Upper lobe of left lung (tissue), 6 donors: ENCODE measurements around the gene DHRS1. TPM values are rescaled to one million over a fixed set of nuclear protein-coding genes. Genes with fewer than 3 reads are reported as not detected.
"Not testable (repeated sequence)": the region's sequence is repeated elsewhere in the genome, so short reads cannot be mapped to it uniquely, and the experiment has no call there.

Experiments
- ATAC-seq, 2 donors: fragments of 200-7000 bp; cut with Tn5 transposase; one replicate each; pipeline ENCODE4 v1.9.1; 2022; ENCODE audit warnings: mild to moderate bottlenecking in 2 of 2, moderate library complexity in 2 of 2; ENCODE audit not compliant: low FRiP score in 2 of 2
- DNase-seq, 2 donors: peaks; one replicate each; pipeline ENCODE4 v3.0.0-alpha.2; 2019 to 2020
- H3K27ac ChIP-seq, 4 donors: fragments of 200-600 bp; sonication (generic); one replicate each; pipeline ENCODE4 v1.5.1; 2016 to 2019
- H3K27me3 ChIP-seq, 4 donors: fragments of 200-600 bp; sonication (generic); one replicate each; pipeline ENCODE4 v1.5.1; 2017 to 2019
- H3K36me3 ChIP-seq, 4 donors: fragments of 200-600 bp; sonication (generic); one replicate each; pipeline ENCODE4 v1.5.1; 2016 to 2019
- H3K4me1 ChIP-seq, 4 donors: fragments of 200-600 bp; sonication (generic); one replicate each; pipeline ENCODE4 v1.5.1; 2018 to 2019
- H3K4me3 ChIP-seq, 4 donors: fragments of 200-600 bp; sonication (generic); one replicate each; pipeline ENCODE4 v1.5.1; 2017 to 2019; ENCODE audit warnings: mild to moderate bottlenecking in 2 of 4, moderate library complexity in 1 of 4
- H3K9me3 ChIP-seq, 4 donors: fragments of 200-600 bp; sonication (generic); one replicate each; pipeline ENCODE4 v1.5.1; 2018 to 2019
- CTCF ChIP-seq, 6 experiments: fragments of 450-650 bp in 4 of 6; fragments of 200-600 bp in 2 of 6; sonication (generic) in 2 of 6; IDR thresholded peaks; one replicate each; pipeline ENCODE4 v1.5.1; 2016 to 2019; ENCODE audit warnings: antibody characterized with exemption in 6 of 6
- EP300 ChIP-seq, 4 donors: sonication (generic); formaldehyde crosslinking; IDR thresholded peaks; one replicate each; pipeline ENCODE4 v1.5.1; 2017; ENCODE audit warnings: antibody characterized with exemption in 4 of 4, control low read depth in 2 of 4
- POLR2A ChIP-seq, 4 donors: fragments of 450-650 bp; IDR thresholded peaks; one replicate each; pipeline ENCODE4 v1.5.1; 2016 to 2017; ENCODE audit warnings: antibody characterized with exemption in 4 of 4, mild to moderate bottlenecking in 2 of 4
- POLR2AphosphoS5 ChIP-seq, 2 donors: sonication (generic); formaldehyde crosslinking; IDR thresholded peaks; one replicate each; pipeline ENCODE4 v1.5.1; 2017; ENCODE audit warnings: antibody characterized with exemption in 2 of 2
- WGBS, 2 donors: methylation state at CpG; one replicate each; pipeline ENCODE4 v1.1.5; 2017 to 2018; 5-methylcytosine and 5-hydroxymethylcytosine counted together
- total RNA-seq, 6 donors: library from RNA; depleted of rRNA in 4 of 6; stranded (reverse); fragments of >200 nt in 4 of 6; gene quantifications; one replicate each; pipeline versions ENCODE4 v1.1.0 to v1.2.1, GENCODE V29; 2016 to 2021
- donor health status: DM: no; HTN: no; CAD: no; lungs with moderate emphysema.
- donor health status: DM: no; HTN: yes; CAD: no; lungs with severe emphysema.

Gene DHRS1
- total RNA-seq, 6 donors from 2014 or later = 23.0 to 60.3 (median 32.8) TPM

- Histone ChIP-seq H3K9me3 (no peaks in the 10 kb centered on the region), H3K4me3 (no peak overlapping the region), H3K27ac (no peak overlapping the region), H3K4me1 (peaks cover 0 to 8% (median 0%) of the 10 kb centered on the region in 4 donors), H3K36me3 (peaks cover 0 to 19% (median 9%) of the 10 kb centered on the region in 4 donors), H3K27me3 (no peaks in the 10 kb centered on the region)
- no peak for ATAC-seq
- WGBS, 2 donors = 66 to 69% methylated on average over 4 of the region's 4 CpGs
- no peak for DNase-seq
- no peak for TF ChIP-seq POLR2A (IDR thresholded peaks at IDR 0.05)
- TF ChIP-seq EP300 (IDR thresholded peaks at IDR 0.05) = no peak
- TF ChIP-seq POLR2AphosphoS5 (IDR thresholded peaks at IDR 0.05) = no peak
- no peak for TF ChIP-seq CTCF (IDR thresholded peaks at IDR 0.05)
Measured at GRCh38 chr14:24250354-24250753, 49.2 kb downstream of the DHRS1 start.

- Histone ChIP-seq H3K4me1 (peaks cover 0 to 8% (median 0%) of the 10 kb centered on the region in 4 donors), H3K4me3 (no peak overlapping the region), H3K36me3 (peaks cover 0 to 10% (median 6%) of the 10 kb centered on the region in 4 donors), H3K27me3 (no peaks in the 10 kb centered on the region), H3K9me3 (no peaks in the 10 kb centered on the region), H3K27ac (no peak overlapping the region)
- TF ChIP-seq CTCF (IDR thresholded peaks at IDR 0.05) (no peak), EP300 (IDR thresholded peaks at IDR 0.05) (no peak), POLR2AphosphoS5 (IDR thresholded peaks at IDR 0.05) (no peak), POLR2A (IDR thresholded peaks at IDR 0.05) (no peak)
- DNase-seq = peak in 1 of 2 donors; percentile 15
- WGBS, 2 donors = 88 to 90% methylated on average over 5 to 12 of the region's 13 CpGs
- ATAC-seq = no peak
Measured at GRCh38 chr14:24249230-24250021, 50.2 kb downstream of the DHRS1 start.

- Histone ChIP-seq H3K9me3 (no peaks in the 10 kb centered on the region), H3K27ac (no peak overlapping the region), H3K36me3 (peaks cover 0 to 3% (median 0%) of the 10 kb centered on the region in 4 donors), H3K4me3 (no peak overlapping the region), H3K27me3 (no peaks in the 10 kb centered on the region), H3K4me1 (peaks cover 6 to 16% (median 7%) of the 10 kb centered on the region in 4 donors)
- DNase-seq = no peak
- no peak for ATAC-seq
- TF ChIP-seq POLR2AphosphoS5 (IDR thresholded peaks at IDR 0.05) = no peak
- TF ChIP-seq EP300 (IDR thresholded peaks at IDR 0.05) = no peak
- no peak for TF ChIP-seq CTCF (IDR thresholded peaks at IDR 0.05)
- no peak for TF ChIP-seq POLR2A (IDR thresholded peaks at IDR 0.05)
- 72 to 80% methylated on average over 7 of the region's 7 CpGs for WGBS, 2 donors
Measured at GRCh38 chr14:24247422-24247821, 52.2 kb downstream of the DHRS1 start.

GRCh38 chr14:24246765-24247212 is 52.8 kb downstream of the DHRS1 start:
- ATAC-seq = no peak
- Histone ChIP-seq H3K9me3 (no peaks in the 10 kb centered on the region), H3K36me3 (no peaks in the 10 kb centered on the region), H3K4me1 (peaks cover 6 to 11% (median 9%) of the 10 kb centered on the region in 4 donors), H3K27me3 (no peaks in the 10 kb centered on the region), H3K4me3 (no peak overlapping the region), H3K27ac (peak overlapping the region; percentile 11 to 64 (median 25))
- DNase-seq = peak in 1 of 2 donors; percentile 6
- no peak for TF ChIP-seq EP300 (IDR thresholded peaks at IDR 0.05)
- TF ChIP-seq CTCF (IDR thresholded peaks at IDR 0.05) = no peak
- no peak for TF ChIP-seq POLR2A (IDR thresholded peaks at IDR 0.05)
- TF ChIP-seq POLR2AphosphoS5 (IDR thresholded peaks at IDR 0.05) = no peak
- 82 to 83% methylated on average over 3 of the region's 3 CpGs for WGBS, 2 donors

- not testable (repeated sequence) for DNase-seq, H3K9me3 ChIP-seq, H3K36me3 ChIP-seq, H3K27ac ChIP-seq, H3K4me3 ChIP-seq, H3K27me3 ChIP-seq, ATAC-seq
- peaks cover 19 to 25% (median 21%) of the 10 kb centered on the region in 4 donors for H3K4me1 ChIP-seq
- 95% methylated on average over 11 of the region's 11 CpGs for WGBS, 2 donors
Measured at GRCh38 chr14:24245350-24245749, 54.2 kb downstream of the DHRS1 start.
